Measurements from ENCODE around the gene DSCAML1.

GRCh38 chr11:117711331-117711730 is 85.7 kb downstream of the DSCAML1 start:
- TF ChIP-seq CTCF (IDR thresholded peaks at IDR 0.05): no peak
- TF ChIP-seq POLR2A (IDR thresholded peaks at IDR 0.05): no peak
- no peak for TF ChIP-seq POLR2AphosphoS5 (IDR thresholded peaks at IDR 0.05)
